ENCODE measurements around the gene TMEM185B. TPM values are rescaled to one million over a fixed set of nuclear protein-coding genes. Genes with fewer than 3 reads are reported as not detected.

Gene TMEM185B
- total RNA-seq, 1 donor from 2014 or later: 27.8 TPM

GRCh38 chr2:120253021-120253882, 30.1 kb upstream of the TMEM185B start:
- peak; percentile 54 to 81 for DNase-seq (ENCODE audit: low spot score in 2 of 2, unreplicated experiment in 2 of 2)
- H3K27ac Mint-ChIP-seq: peak overlapping the region; percentile 90
- peak overlapping the region; percentile 95 for H3K4me3 Mint-ChIP-seq
- H3K27me3 Mint-ChIP-seq (ENCODE audit: low read depth): peaks cover 31% of the 10 kb centered on the region
- no peaks in the 10 kb centered on the region for H3K36me3 Mint-ChIP-seq
- peaks cover 39% of the 10 kb centered on the region for H3K4me1 Mint-ChIP-seq
- H3K9me3 Mint-ChIP-seq: peaks cover under 1% of the 10 kb centered on the region
- no peak for TF ChIP-seq CTCF (IDR thresholded peaks at IDR 0.05; ENCODE audit: unreplicated experiment)

- DNase-seq (ENCODE audit: low spot score in 2 of 2, unreplicated experiment in 2 of 2): peak; percentile 97 to 98
- Mint-ChIP-seq H3K27ac (peak within 1 kb of the TSS; percentile 90), H3K36me3 (no peaks in the 10 kb centered on the region), H3K9me3 (no peaks in the 10 kb centered on the region), H3K27me3 (ENCODE audit: low read depth) (peaks cover 40% of the 10 kb centered on the region), H3K4me1 (peaks cover 32% of the 10 kb centered on the region), H3K4me3 (peak within 1 kb of the TSS; percentile 95)
- TF ChIP-seq CTCF (IDR thresholded peaks at IDR 0.05; ENCODE audit: unreplicated experiment): no peak
Measured at GRCh38 chr2:120252225-120253020, 29.2 kb upstream of the TMEM185B start, which contains the start of gene RALB. RALB (plus strand) TSS chr2:120252852; CDS start chr2:120278665, 25,813 bp downstream.

- no peak for TF ChIP-seq CTCF (IDR thresholded peaks at IDR 0.05; ENCODE audit: unreplicated experiment)
- H3K9me3 Mint-ChIP-seq: no peaks in the 10 kb centered on the region
- H3K4me1 Mint-ChIP-seq: peaks cover 32% of the 10 kb centered on the region
- H3K27me3 Mint-ChIP-seq (ENCODE audit: low read depth): peaks cover 42% of the 10 kb centered on the region
- peak overlapping the region; percentile 89 for H3K4me3 Mint-ChIP-seq
- no peaks in the 10 kb centered on the region for H3K36me3 Mint-ChIP-seq
- H3K27ac Mint-ChIP-seq: no peak overlapping the region
- no peak for DNase-seq (ENCODE audit: low spot score in 2 of 2, unreplicated experiment in 2 of 2)
Measured at GRCh38 chr2:120251880-120252224, 28.7 kb upstream of the TMEM185B start.

GRCh38 chr2:120251078-120251477, 27.9 kb upstream of the TMEM185B start:
- Mint-ChIP-seq H3K36me3 (no peaks in the 10 kb centered on the region), H3K9me3 (no peaks in the 10 kb centered on the region), H3K27me3 (ENCODE audit: low read depth) (peaks cover 42% of the 10 kb centered on the region), H3K4me3 (no peak overlapping the region), H3K27ac (no peak overlapping the region), H3K4me1 (peaks cover 36% of the 10 kb centered on the region)
- no peak for TF ChIP-seq CTCF (IDR thresholded peaks at IDR 0.05; ENCODE audit: unreplicated experiment)
- DNase-seq (ENCODE audit: low spot score in 2 of 2, unreplicated experiment in 2 of 2): no peak

- Mint-ChIP-seq H3K4me1 (peaks cover 40% of the 10 kb centered on the region), H3K9me3 (no peaks in the 10 kb centered on the region), H3K36me3 (no peaks in the 10 kb centered on the region), H3K4me3 (no peak overlapping the region), H3K27ac (no peak overlapping the region), H3K27me3 (ENCODE audit: low read depth) (peaks cover 42% of the 10 kb centered on the region)
- no peak for DNase-seq (ENCODE audit: low spot score in 2 of 2, unreplicated experiment in 2 of 2)
- no peak for TF ChIP-seq CTCF (IDR thresholded peaks at IDR 0.05; ENCODE audit: unreplicated experiment)
Measured at GRCh38 chr2:120250640-120251039, 27.4 kb upstream of the TMEM185B start.

All from mesothelial cell of epicardium (in vitro differentiated cells).